C1 segment of cervical spinal cord (tissue), 14 donors: ENCODE results near the gene CCDC12.
"Not testable (repeated sequence)": the region's sequence is repeated elsewhere in the genome, so short reads cannot be mapped to it uniquely, and the experiment has no call there.

Experiments
- DNase-seq, 14 donors: peaks; one replicate each; lab custom pipeline; 2025; lab: John Stamatoyannopoulos, UW

Gene CCDC12

DNA sequence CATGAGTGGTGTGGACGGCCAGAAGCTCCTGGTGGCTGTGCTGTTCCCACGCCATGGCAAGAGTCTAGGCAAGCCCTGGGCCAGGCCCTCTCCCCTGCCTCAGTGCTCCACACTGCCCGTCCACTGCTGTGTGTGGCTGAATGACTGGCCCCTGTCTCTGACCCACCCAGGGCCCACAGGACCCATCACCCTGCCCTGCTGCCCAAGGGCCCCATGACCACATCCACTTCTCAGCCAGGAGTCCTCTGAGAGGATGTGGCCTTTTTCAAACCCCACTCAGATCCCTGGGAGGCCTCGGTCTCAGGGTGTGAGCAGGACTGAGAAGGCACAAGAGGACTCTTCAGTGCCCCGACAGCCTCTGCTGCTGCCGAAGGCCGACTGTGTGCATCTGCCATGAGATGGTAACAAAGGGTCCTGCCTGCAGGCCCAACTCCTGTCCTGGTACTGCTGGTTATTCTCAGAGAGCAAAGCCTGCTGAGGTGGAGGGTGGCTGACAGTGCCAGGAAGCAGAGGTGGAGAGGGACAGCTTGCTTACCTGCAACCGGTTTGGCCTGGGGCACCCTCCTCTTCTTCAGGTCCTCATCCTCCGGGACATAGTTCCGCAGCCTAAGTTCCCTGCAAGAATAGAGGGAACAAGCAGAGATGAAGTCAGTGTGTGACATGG lies 51.5 kb downstream of the CCDC12 start:
- no peak for DNase-seq

- DNase-seq = peak in 3 of 14 donors; percentile 6 to 21 (median 16)
Observed at GRCh38 chr3:46923559-46924350, 52.8 kb downstream of the CCDC12 start.

GRCh38 chr3:46922871-46923558 lies 53.5 kb downstream of the CCDC12 start:
- no peak for DNase-seq

DNA sequence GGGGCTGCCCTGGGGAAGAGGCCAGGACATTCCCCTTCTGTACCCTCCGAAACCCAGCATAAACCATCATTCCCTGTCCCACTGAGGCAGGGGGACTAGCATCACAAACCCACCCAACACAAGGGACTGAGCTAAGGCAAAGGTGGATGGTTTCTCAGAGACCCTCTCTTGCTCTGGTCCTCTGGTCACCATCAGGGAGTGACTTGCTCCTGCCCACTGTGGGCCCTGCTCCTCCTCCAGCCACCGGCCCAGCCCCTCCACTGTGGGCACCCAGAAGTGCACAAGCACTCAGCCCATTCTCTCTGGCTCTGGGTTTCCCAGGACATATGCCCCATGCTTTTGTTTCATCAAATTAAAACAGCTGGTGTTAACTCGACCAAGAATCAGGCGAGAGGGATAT lies 54.1 kb downstream of the CCDC12 start:
- DNase-seq = no peak

GRCh38 chr3:46921871-46922271 lies 54.7 kb downstream of the CCDC12 start:
- DNase-seq = no peak

DNA sequence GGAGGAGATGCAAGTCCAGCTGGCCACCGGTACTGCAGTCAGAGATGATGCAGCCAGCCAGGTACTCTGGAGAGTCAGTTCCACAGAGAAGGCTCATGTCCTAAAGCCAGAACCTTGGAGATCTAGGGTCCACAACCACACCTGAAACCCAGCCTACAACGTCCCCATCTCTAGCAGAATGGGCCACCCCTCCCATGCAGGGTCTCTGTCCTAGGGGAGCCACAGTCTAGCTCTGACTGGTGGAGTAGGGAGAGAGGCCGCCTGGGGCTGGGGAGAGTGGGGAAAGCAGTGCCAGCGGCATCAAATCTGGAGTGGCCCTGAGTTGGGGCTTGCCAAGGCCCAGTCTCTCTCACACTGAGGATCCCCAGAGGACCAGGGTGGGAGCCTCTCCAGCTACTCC lies 55.5 kb downstream of the CCDC12 start:
- no peak for DNase-seq

DNA sequence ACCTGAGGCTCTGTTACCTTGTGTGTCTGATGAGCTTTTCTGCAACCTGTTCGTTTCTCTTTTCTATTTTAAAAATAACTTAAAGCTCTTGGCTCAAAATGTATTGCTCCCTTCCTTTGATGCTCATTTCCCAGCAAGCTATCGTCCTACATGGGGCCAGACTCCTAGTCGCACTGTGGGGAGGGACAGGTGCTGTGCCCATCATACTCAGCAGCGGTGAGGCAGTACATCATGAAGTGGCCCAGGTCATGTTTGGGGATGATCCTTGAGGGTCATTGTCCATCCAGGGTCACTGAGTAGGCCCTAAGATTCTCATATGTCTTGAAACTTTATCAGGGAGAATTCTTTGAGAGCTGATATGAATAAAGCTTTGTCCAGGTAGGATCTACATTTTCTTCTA lies 57.9 kb downstream of the CCDC12 start:
- no peak for DNase-seq

- no peak for DNase-seq
Observed at GRCh38 chr3:46918202-46918601, 58.3 kb downstream of the CCDC12 start.

DNA sequence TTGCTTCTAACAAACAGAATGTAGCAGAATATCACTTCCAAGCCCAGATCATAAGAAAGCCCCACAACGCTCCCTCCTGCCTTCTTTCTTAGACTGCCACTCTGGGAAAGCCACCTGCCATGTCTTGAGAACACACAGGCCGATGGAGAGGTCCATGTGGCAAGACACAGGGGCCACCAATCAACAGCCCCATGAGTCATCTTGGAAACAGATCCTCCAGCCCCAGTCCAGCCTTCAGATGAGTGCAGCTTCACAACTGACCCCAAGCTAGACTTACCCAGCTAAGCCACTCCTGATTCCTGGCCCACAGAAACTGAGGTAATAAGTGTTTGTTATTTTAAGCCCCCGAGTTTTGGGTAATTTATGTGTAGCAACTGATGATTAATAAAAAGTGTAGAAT lies 59.3 kb downstream of the CCDC12 start:
- no peak for DNase-seq

DNA sequence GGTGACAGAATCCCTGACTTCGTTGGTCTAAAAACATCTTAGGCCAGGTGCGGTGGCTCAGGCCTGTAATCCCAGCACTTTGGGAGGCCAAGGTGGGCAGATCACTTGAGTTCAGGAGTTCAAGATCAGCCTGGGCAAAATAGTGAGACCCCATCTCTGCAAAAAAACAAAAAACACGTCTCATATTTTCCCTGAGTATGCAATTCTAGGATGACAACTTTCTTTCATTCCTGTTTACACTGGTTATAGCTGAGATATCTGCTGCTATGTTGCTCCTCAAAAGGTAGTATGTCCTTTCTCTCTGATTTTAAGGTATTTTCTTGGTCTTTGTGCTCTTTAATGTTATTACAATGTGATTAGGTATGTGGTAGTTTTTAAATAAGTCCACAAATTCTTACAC lies 59.7 kb downstream of the CCDC12 start:
- DNase-seq = no peak

GRCh38 chr3:46916278-46916677 lies 60.3 kb downstream of the CCDC12 start:
- no peak for DNase-seq

DNA sequence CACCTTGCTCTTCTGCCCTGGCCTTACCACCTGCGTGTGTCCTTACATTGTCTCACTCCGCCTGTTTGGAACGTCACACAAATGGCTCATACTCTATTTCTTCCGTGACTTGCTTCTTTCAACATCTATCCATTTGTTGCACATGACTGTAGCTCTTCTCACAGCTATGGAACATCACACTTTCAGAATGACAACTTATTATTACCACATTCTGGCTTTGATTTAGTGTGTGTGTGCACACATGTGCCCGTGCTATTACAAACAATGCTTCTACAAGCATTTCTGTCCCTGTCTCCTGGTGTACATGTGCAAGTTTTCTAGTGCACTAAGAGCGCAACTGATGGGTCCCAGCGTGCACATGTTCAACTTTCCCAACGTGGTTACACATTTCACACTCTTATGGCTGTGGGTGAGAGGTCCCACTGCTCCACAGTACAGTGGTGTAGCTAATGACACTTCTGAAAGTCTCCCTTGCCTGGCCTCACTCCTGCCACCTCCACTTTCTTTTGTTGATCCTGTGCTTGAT lies 61.2 kb downstream of the CCDC12 start:
- DNase-seq = no peak

- no peak for DNase-seq
Observed at GRCh38 chr3:46914849-46915248, 61.7 kb downstream of the CCDC12 start.

DNA sequence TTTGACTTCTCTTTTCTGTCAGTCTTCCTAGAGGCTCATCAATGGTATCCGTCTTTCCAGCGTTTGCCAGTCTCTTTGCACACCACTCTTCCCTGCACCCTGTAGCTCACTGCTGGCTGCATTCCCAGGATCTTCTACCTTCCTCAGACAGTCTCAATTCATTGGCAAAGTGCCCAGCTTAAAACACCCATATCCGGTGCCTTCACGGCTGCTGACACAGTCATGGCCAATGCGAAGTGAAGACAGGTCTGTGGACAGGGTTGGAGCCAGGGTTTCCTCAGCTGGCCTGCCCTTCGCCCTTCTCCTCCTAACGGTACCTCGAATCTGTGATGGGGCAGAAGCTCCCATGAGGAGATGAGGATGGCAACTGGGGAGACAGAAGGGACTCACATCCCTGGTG lies 62.9 kb downstream of the CCDC12 start:
- peak in 1 of 14 donors; percentile 13 for DNase-seq

- DNase-seq = no peak
Observed at GRCh38 chr3:46912986-46913385, 63.6 kb downstream of the CCDC12 start.

DNA sequence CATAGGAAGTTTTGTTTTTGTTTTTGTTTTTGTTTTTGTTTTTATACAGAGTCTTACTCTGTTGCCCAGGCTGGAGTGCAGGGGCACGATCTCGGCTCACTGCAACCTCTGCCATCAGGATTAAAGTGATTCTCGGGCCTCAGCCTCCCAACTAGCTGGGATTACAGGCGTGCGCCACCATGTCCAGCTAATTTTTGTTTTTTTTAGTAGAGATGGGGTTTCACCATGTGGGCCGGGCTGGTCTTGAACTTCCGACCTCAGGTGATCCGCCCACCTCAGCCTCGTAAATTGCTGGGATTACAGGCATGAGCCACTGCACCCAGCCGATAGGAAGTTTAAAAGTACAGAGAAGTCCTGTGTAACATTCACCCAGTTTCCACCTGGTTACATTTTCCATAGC lies 65.6 kb downstream of the CCDC12 start:
- DNase-seq = not testable (repeated sequence)

GRCh38 chr3:46910166-46910760 lies 66.3 kb downstream of the CCDC12 start:
- no peak for DNase-seq

- peak in 11 of 14 donors; percentile 46 to 82 (median 65) for DNase-seq
Observed at GRCh38 chr3:46909535-46910161, 66.9 kb downstream of the CCDC12 start.

GRCh38 chr3:46908986-46909534 lies 67.5 kb downstream of the CCDC12 start:
- DNase-seq = no peak

GRCh38 chr3:46908294-46908985 lies 68.1 kb downstream of the CCDC12 start:
- no peak for DNase-seq

DNA sequence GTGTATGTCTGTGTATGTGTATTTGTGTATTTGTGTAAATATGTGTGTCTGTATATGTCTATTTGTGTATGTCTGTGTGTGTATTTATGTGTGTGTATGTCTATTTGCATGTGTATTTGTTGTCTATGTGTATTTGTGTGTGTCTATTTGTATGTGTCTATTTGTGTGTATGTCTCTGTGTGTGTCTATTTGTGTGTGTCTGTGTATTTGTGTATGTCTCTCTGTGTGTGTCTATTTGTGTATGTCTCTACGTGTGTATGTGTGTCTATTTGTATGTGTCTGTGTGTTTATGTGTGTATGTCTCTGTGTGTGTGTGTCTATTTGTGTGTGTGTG lies 68.6 kb downstream of the CCDC12 start:
- no peak for DNase-seq
